ENCODE data around the gene ZNF213.

Gene ZNF213

DNA sequence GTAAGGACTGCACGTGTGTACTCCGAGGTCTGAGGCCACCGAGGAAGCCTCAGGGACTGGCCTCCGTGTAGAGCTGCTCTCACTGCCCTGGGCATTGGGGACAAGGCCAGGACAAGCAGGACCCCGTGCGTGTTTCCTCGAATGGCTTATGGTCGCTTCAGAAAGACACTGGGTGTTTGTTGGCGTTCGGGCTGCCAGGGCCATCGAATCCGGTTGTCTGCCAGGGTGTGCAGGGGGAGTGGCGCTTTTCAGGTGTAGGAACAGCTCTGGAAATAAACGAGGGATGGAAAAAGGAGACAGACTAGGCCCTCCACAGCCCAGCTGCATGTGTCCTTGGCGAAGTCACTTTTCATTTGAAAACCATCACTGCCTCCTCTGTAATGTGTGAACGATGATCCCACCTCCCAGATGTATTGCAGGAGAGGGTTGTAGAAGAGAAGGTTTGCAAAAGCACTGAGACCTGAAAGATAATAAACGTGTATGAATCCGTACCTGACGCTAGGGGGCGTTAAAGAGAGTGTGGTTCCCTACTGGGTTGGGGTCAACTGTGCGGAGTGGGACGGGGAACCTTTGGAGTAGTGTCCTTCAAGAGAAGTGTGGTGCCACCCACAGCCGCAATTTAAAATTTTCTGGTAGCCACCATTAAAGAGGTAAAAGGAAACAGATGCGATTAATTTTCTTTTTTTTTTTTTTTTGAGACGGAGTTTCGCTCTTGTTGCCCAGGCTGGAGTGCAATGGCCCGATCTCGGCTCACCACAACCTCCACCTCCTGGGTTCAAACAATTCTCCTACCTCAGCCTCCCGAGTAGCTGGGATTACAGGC is 33.6 kb upstream of the ZNF213 start:
- DNase-seq (ENCODE audit: low read depth in 2 of 2, low spot score in 1 of 2): no peak

DNA sequence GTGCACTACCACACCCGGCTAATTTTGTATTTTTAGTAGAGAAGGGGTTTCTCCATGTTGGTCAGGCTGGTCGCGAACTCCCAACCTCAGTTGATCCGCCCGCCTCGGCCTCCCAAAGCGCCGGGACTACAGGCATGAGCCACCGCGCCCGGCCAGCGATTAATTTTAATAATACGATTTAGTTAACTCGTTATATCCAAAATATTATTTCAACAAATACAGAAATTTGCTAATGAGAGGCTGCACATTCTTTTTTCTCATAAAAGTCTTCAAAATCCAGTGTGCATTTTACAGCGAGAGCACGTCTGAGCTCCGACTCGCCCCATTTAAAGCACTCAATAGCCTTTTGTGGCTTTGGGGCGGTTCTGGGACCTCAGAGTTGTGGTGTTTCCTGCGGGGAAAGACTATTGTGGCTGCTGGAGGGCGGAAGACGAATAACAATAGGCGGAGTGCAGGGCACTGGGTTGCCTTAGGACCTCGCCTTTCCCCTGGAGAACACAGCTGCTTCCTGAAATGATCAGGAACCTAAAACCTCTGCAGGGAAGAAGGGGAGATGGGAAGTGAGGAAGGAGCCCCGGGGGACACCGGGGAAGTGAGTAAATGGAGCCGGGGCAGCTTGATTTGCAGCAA is 32.9 kb upstream of the ZNF213 start:
- DNase-seq (ENCODE audit: low read depth in 2 of 2, low spot score in 1 of 2): no peak

GRCh38 chr16:3106205-3106928 is 28.5 kb upstream of the ZNF213 start:
- peak; percentile 65 to 86 for DNase-seq (ENCODE audit: low read depth in 2 of 2, low spot score in 1 of 2)

DNA sequence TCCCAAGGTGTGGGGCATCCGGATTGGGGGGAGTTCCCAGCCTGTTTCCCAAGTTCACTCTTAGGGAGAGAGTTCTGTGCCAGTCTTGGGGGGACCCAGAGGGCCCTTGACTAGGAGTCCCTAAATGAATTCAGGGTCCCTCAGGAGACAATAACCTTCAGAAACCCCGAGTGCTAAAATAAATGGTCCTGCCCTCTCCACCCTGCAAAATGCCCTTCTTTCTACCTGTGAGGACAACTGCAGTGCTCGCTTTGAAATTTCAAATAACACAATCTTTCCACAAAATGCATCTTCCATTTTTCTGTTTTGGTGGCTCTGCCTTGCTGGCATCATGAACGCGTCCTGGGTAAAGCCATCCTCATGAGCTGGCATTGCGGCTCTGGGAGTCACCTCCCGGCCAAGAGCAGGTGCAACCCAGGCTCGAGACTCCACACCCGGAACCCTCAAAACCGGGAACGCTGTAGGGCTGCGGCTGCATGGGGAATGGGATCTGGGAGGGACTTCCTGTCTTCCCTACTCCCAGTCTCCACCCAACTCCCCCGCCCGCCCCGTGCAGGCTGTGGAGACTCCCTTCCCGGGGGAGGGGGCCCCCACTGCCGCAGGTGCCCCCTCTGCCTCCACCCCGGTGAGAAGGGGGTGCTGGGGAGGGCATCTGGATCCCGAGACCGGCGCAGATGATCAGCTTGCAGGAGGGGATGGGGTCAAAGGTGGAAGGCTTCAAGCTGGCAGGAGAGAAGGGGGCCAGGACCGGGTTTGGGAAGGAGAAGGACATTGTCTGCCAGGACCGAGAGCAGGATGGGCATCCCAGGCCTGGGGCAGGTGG is 22.6 kb upstream of the ZNF213 start, which contains the start of gene ZNF205:
ZNF205 (plus strand) TSS at position 529 of the 823 bp plus-strand sequence. CDS start 845 bp downstream, outside the sequence.
- DNase-seq (ENCODE audit: low read depth in 2 of 2, low spot score in 1 of 2): no peak

DNA sequence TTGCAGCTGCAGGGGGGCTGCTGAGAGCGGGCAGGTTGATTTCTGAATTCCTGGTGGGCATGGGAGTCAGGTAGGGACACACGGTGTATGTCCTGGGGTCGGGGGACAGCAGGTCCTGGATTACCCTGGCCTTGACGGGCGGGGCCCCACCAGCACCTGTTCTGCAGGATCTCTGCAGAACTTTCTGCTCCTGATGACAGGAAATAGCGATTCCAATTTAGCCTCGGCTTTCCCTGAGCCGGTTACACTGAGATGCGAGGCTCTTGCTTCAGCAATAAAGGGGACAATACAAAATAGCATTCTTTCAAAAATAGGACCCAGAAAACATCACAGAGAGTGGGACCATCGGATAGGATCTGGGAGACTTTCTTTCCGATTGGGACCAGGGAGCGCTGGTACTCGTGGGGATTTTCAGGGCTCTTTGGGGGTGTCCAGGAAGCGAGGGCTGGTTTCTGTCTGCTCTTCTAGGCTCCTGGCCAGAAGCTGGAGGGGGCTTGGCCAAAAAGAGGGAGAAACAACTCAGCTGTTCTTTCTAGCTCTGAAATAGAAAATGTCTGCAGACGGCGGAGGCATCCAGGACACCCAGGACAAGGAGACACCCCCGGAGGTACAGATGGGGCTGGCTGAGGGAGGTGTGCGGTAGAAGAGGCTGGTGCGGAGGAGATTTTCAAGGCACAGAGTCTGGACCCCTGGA is 21.8 kb upstream of the ZNF213 start:
- DNase-seq (ENCODE audit: low read depth in 2 of 2, low spot score in 1 of 2): no peak

- no peak for DNase-seq (ENCODE audit: low read depth in 2 of 2, low spot score in 1 of 2)
These were observed 20.9 kb upstream of the ZNF213 start for GRCh38 chr16:3113765-3114479.

DNA sequence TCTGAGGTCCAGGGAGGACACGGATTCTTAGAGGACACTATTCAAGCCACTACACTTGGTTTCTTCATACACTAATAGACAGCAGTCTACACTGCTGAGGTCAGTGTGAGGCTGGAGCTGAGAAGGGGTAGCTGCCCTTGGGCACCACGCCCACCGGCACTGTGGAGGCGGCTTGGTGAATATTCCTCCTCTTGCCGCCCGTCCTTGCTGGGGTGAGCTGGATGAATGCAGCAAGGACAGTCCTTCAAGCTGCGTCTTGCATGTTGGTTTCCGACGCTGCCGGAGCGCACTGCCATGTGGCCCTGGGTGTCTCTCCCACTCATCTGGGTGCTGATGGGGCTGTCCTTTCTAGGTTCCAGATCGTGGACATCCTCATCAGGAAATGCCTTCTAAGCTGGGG is 19.8 kb upstream of the ZNF213 start:
- DNase-seq (ENCODE audit: low read depth in 2 of 2, low spot score in 1 of 2): no peak

- no peak for DNase-seq (ENCODE audit: low read depth in 2 of 2, low spot score in 1 of 2)
These were observed 19.3 kb upstream of the ZNF213 start for GRCh38 chr16:3115561-3115960.

DNA sequence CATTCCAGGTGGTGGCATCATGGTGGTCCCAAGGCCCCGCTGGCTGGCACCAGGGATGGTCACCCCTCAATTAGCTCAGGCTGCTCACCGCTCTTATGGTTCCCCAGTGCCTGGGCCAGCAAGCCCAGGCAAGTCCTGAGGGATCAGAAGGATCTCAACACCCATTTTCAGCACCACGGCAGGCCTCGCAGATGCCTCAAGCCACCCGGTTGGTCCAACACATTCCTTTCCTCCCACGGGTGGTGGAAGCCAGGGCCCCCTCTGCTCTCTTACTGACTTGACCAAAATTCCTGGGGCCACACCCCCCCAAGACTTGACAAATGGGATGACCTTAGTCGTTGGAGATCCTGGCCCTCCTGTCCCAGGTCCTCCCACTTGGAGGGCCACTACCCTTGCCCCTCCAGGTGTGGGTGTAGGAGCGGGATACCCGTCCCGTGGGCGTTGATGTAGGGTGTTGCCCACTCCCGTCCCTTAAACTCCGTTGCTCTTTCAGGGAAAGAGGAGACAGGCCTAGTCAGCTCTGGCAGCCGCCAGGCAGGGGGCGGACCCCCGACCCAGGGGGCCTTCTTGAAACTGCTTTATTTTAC is 16.5 kb upstream of the ZNF213 start:
- DNase-seq (ENCODE audit: low read depth in 2 of 2, low spot score in 1 of 2): no peak

DNA sequence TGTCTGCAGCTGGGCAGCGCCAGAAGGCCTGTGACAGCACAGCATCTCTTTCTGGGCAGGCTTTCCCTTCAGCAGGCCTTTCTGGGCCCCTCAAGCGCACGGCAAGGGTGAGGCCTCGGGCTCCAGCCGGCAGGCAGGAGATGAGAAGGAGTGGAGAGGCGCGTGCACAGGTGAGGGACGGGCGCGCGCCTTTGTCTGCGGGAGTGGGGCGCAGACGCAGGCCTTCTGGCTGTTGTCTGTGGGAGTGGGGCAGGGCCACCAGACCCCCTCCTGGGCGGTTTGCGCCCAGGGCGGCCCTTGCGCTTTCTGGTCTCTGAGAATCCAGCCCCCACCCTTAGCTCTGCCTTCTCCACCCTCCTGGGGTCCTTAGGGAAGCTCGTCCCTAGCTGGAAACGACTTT is 16.0 kb upstream of the ZNF213 start:
- DNase-seq (ENCODE audit: low read depth in 2 of 2, low spot score in 1 of 2): no peak

- no peak for DNase-seq (ENCODE audit: low read depth in 2 of 2, low spot score in 1 of 2)
These were observed 15.5 kb upstream of the ZNF213 start for GRCh38 chr16:3119286-3119685.

DNA sequence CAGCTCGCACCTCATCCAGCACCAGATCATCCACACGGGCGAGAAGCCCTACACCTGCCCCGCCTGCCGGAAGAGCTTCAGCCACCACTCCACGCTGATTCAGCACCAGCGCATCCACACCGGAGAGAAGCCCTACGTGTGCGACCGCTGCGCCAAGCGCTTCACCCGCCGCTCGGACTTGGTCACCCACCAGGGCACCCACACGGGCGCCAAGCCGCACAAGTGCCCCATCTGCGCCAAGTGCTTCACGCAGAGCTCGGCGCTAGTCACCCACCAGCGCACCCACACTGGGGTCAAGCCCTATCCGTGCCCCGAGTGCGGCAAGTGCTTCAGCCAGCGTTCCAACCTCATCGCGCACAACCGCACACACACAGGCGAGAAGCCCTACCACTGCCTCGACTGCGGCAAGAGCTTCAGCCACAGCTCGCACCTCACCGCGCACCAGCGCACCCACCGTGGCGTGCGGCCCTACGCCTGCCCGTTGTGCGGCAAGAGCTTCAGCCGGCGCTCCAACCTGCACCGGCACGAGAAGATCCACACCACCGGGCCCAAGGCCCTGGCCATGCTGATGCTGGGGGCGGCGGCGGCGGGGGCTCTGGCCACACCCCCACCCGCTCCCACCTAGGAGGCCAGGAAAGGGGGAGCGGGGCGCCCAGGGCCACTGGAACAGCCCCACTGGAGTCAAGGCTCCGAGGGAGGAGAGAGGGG is 15.0 kb upstream of the ZNF213 start:
- no peak for DNase-seq (ENCODE audit: low read depth in 2 of 2, low spot score in 1 of 2)

- no peak for DNase-seq (ENCODE audit: low read depth in 2 of 2, low spot score in 1 of 2)
These were observed 14.4 kb upstream of the ZNF213 start for GRCh38 chr16:3120435-3120834.

DNA sequence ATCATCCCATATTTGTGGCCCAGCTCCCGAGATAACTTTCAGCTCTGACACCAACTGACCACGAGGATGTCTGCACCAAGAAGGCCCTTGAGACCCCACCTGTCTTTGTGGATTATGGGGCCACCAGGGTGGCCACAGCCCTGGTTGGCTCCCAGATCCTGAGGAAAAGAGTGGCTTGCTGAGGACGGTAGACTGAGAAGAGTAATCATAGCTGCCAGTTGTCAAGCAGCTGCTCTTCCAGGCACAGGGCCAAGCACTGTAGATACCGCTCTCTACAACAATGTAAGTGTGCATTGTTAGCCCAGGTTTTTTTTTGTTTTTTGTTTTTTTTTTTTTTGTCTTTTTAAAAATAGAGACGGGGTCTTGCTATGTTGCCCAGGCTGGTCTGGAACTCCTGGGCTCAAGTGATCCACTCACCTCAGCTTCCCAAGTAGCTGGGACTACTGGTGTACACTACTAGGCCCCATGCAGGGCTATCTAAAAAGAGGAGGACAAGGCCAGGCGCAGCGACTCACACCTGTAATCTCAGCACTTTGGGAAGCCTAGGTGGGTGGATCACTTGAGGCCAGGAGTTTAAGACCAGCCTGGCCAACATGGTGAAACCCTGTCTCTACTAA is 12.9 kb upstream of the ZNF213 start:
- DNase-seq (ENCODE audit: low read depth in 2 of 2, low spot score in 1 of 2): no peak

- no peak for DNase-seq (ENCODE audit: low read depth in 2 of 2, low spot score in 1 of 2)
These were observed 11.8 kb upstream of the ZNF213 start for GRCh38 chr16:3122926-3123570.

DNA sequence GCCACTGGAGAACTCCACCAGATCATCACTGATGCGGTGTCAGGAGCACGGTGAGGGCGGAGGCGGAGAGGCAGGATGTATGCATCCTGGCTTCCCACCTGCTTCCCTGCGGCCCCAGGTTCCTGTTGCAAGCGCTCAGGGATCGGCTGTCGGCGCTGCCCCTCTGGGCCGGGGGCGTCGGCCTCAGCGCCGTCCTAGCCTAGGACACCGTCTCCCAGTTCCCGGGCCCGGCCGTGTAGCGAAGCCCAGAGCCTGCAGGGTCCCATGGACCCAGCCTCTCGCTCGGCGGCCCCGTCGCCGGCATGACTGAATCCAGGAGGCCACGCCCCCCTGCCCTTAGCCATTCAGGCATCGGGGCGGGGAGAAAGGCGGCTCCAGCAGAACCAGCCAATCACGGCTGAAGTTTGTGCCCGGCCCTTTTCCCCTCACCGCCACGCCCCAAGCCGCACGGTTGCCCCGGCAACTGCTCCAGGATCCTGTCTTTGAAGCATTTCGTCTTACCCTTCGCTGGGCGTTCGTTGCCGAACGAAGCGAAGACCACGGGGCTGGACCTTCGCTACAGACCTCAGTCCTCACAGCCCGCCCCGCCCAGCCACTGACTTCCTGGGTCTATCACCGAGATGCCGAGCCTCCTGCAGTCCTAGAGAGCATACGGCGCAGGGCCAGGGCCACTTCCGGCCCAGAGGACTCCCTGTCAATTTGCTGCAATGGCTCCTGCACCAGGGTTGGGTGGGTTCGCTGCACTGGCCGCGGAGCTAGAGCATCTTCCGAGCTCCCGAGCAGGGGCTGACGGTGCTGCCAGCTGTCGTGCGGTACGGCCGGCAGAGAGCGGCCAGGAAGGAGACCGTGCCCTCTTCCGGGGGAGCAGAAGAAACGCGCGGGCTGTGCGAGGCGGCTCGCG is 10.6 kb upstream of the ZNF213 start:
- peak; percentile 90 for DNase-seq (ENCODE audit: low read depth in 2 of 2, low spot score in 1 of 2)

DNA sequence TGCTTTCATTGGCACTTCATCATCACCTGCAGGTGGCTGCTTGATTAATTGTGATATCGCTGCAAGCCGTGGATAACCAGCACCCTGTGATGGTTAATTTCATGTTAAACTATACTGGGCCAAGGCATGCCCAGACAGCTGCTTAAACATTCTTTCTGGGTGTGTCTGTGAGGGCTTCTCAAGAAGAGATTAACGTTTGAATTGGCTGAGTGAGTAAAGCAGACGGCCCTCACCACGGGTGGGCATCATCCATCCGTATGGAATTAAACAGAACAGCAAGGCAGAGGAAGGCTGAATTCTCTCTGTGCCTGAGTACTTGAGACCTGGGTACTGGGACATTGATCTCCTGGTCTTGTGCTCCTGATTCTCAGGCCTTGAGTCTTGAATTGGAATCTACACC is 7.1 kb upstream of the ZNF213 start:
- DNase-seq (ENCODE audit: low read depth in 2 of 2, low spot score in 1 of 2): no peak
